GM19035 (cell line): ENCODE measurements around the gene NCAPD2.
A peak's percentile ranks its signal among the peaks of the same experiment; 100 is the strongest.
"Not testable (repeated sequence)": the region's sequence is repeated elsewhere in the genome, so short reads cannot be mapped to it uniquely, and the experiment has no call there.

Experiments used
- ATAC-seq: cut with Tn5 transposase; IDR thresholded peaks from one replicate; pipeline ENCODE4 v1.9.1; 2021; ENCODE audit not compliant: unreplicated experiment

The NCAPD2 gene

GRCh38 chr12:6548966-6549683 is 55.2 kb downstream of the NCAPD2 start:
- no peak for ATAC-seq

GRCh38 chr12:6549684-6550151 is 55.8 kb downstream of the NCAPD2 start:
- no peak for ATAC-seq

- no peak for ATAC-seq
These were observed 56.6 kb downstream of the NCAPD2 start for GRCh38 chr12:6550294-6551062.

GRCh38 chr12:6551063-6551461 is 57.2 kb downstream of the NCAPD2 start:
- ATAC-seq = no peak

GRCh38 chr12:6551496-6552139 is 57.7 kb downstream of the NCAPD2 start:
- no peak for ATAC-seq

- ATAC-seq = no peak
These were observed 58.2 kb downstream of the NCAPD2 start for GRCh38 chr12:6552140-6552551.

- ATAC-seq = no peak
These were observed 59.4 kb downstream of the NCAPD2 start for GRCh38 chr12:6553051-6553868.

- ATAC-seq = peak; percentile 51
These were observed 60.5 kb downstream of the NCAPD2 start for GRCh38 chr12:6554168-6555017.

GRCh38 chr12:6555018-6555691 is 61.3 kb downstream of the NCAPD2 start:
- peak; percentile 4 for ATAC-seq

- ATAC-seq = not testable (repeated sequence)
These were observed 62.6 kb downstream of the NCAPD2 start for GRCh38 chr12:6556496-6556817.

GRCh38 chr12:6556857-6557256 is 63.0 kb downstream of the NCAPD2 start:
- ATAC-seq = no peak

- not testable (repeated sequence) for ATAC-seq
These were observed 64.3 kb downstream of the NCAPD2 start for GRCh38 chr12:6558014-6558760.

- ATAC-seq = no peak
These were observed 65.6 kb downstream of the NCAPD2 start for GRCh38 chr12:6559500-6559899.

GRCh38 chr12:6560501-6561205 is 66.8 kb downstream of the NCAPD2 start:
- ATAC-seq = no peak

GRCh38 chr12:6562881-6563280 is 69.0 kb downstream of the NCAPD2 start:
- ATAC-seq = no peak

GRCh38 chr12:6563448-6564050 is 69.6 kb downstream of the NCAPD2 start:
- no peak for ATAC-seq

- no peak for ATAC-seq
These were observed 73.3 kb downstream of the NCAPD2 start for GRCh38 chr12:6567112-6567670.

GRCh38 chr12:6569312-6569711 is 75.4 kb downstream of the NCAPD2 start:
- ATAC-seq = no peak
